ENCODE measurements around the gene CCT6A.
"Not testable (repeated sequence)": the region's sequence is repeated elsewhere in the genome, so short reads cannot be mapped to it uniquely, and the experiment has no call there.

The CCT6A gene

DNA sequence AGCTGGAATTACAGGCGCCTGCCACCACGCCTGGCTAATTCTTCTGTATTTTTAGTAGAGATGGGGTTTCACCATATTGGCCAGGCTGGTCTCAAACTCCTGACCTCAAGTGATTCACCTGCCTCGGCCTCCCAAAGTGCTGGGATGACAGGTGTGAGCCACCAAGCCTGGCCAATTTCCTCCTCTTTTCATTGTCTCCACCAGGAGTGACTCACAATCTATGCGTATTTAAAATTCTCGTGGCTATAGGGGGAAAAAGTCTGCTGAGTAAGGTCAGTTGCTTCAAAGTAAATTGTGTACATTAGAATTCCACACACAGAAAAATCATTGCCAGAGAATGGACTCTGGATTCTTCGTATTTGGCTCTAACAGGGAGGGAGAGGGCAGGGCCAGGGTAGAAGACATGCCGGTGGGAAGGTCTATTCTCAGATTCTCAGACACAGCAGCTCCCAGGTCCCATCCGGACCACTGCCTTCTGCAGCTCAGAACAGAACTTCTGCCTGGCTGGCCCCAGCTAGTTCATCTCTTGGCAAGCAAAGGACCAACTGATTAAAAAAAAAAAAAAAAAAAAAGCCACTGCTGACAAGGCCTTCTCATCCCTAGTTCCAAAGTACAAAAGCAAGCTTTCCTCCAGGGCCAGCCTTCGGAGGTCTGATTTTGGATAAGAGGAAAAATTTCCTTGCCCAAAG lies 22.5 kb upstream of the CCT6A start:
- Histone ChIP-seq H3K4me3 (no peak overlapping the region), H3K36me3 (peaks cover 77% of the 10 kb centered on the region), H3K4me1 (peaks cover 15% of the 10 kb centered on the region; the same call in 1 of the 2 replicates), H3K27me3 (no peaks in the 10 kb centered on the region), H3K27ac (no peak overlapping the region), H4K20me1 (no peaks in the 10 kb centered on the region), H3K9ac (no peak overlapping the region), H3K9me3 (no peaks in the 10 kb centered on the region), H3K4me2 (no peak overlapping the region)
- no peak for TF ChIP-seq Cebpa-rat (IDR thresholded peaks at IDR 0.05)

DNA sequence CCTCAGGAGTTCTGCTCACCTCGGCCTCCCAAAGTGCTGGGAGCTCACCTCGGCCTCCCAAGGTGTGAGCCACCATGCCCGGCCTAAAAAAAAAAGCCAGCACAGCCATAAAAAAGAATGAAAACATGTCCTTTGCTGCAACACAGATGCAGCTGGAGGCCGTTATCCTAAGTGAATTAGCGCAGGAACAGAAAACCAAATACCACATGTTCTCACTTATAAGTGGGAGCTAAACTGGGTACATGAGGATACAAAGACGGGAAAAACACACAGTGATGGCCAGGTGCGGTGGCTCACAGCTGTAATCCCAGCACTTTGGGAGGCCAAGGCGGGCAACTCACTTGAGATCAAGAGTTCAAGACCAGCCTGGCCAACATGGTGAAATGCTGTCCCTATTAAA lies 21.2 kb upstream of the CCT6A start:
- H3K9ac ChIP-seq: no peak overlapping the region
- no peak for TF ChIP-seq Cebpa-rat (IDR thresholded peaks at IDR 0.05)
- H3K36me3 ChIP-seq: peaks cover 71% of the 10 kb centered on the region
- H3K4me3 ChIP-seq: no peak overlapping the region
- H4K20me1 ChIP-seq: no peaks in the 10 kb centered on the region
- H3K27ac ChIP-seq: no peak overlapping the region
- no peak overlapping the region for H3K4me2 ChIP-seq
- no peaks in the 10 kb centered on the region for H3K27me3 ChIP-seq
- peaks cover 24% of the 10 kb centered on the region for H3K4me1 ChIP-seq
- H3K9me3 ChIP-seq: no peaks in the 10 kb centered on the region

DNA sequence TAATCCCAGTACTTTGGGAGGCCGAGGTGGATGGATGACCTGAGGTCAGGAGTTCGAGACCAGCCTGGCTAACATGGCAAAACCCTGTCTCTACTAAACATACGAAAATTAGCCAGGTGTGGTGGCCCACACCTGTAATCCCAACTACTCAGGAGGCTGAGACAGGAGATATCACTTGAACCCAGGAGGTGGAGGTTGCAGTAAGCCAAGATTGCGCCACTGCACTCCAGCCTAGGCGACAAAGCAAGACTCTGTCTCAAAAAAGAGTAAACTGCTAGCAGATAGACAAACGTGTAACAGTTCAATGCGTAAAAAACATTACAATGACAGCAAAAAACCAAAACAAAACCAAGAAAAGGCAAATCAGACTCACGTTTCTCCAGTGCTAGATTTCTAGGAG lies 20.0 kb upstream of the CCT6A start:
- not testable (repeated sequence) for H3K4me2 ChIP-seq, H3K27me3 ChIP-seq, H4K20me1 ChIP-seq, H3K9me3 ChIP-seq, H3K4me3 ChIP-seq, H3K27ac ChIP-seq, H3K9ac ChIP-seq
- H3K4me1 ChIP-seq: peaks cover 24% of the 10 kb centered on the region
- peaks cover 59% of the 10 kb centered on the region for H3K36me3 ChIP-seq

DNA sequence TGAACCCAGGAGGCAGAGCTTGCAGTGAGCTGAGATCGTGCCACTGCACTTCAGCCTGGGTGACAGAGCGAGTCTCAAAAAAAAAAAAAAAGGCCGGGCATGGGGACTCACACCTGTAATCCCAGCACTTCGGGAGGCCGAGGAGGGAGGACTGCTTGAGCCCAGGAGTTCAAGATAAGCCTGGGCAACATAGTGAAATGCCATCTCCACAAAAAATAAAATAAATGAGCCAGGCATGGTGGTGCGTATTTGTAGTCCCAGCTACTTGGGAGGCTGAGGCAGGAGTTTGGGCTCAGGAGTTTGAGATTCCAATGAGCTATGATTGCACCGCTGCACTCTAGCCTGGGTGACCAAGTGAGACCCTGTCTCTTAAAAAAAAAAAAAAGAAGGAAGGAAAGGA lies 19.0 kb upstream of the CCT6A start:
- H3K27me3 ChIP-seq, H4K20me1 ChIP-seq, H3K9me3 ChIP-seq, H3K4me2 ChIP-seq, H3K4me3 ChIP-seq, H3K9ac ChIP-seq, H3K27ac ChIP-seq: not testable (repeated sequence)
- Histone ChIP-seq H3K4me1 (peaks cover 24% of the 10 kb centered on the region), H3K36me3 (peaks cover 49% of the 10 kb centered on the region)

DNA sequence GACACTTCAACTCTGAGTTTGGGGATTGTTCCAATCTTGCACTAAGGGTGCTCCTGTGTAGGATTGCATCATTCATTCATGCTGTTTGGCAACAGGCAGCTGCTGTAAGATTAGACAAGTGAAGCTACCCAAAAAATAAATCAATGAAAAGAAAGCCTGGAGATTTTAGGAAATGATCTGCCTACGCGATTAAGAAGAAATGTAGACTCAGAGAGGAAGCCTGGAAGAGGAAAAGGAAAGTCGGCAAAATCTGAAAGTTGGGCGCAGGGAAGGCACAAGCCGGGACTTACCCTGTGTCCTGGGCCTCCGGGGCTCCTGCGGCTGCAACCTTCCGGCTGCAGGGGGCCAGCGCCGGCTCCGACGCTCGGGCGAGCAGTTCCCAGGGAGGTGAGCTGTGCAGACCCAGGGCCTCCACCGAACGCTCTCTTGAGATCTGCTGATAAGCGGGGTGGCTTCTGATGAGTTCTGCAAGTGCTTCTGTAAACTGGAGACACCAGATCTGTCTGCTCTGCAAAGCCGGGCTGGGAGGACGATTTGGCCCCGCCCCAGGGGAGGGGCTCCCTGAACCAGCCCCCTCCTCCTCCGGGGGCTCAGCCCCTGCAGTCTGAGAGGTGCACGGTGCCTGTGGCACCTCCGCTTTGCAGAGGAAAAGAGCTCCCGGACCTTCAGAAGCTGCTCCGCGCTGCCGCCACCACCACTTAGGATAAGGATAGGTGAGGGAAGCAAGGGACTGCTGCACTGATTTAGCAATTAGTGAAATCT lies 17.7 kb upstream of the CCT6A start:
- H3K9me3 ChIP-seq: no peaks in the 10 kb centered on the region
- H4K20me1 ChIP-seq: no peaks in the 10 kb centered on the region
- H3K9ac ChIP-seq: peak overlapping the region; percentile 78
- H3K36me3 ChIP-seq: peaks cover 41% of the 10 kb centered on the region
- H3K4me3 ChIP-seq: peak overlapping the region; percentile 69
- TF ChIP-seq Cebpa-rat (IDR thresholded peaks at IDR 0.05): peak; percentile 75; the same call in 1 of the 2 replicates
- peaks cover 24% of the 10 kb centered on the region for H3K4me1 ChIP-seq
- H3K27ac ChIP-seq: peak overlapping the region; percentile 76
- H3K27me3 ChIP-seq: no peaks in the 10 kb centered on the region
- peak overlapping the region; percentile 88 for H3K4me2 ChIP-seq

DNA sequence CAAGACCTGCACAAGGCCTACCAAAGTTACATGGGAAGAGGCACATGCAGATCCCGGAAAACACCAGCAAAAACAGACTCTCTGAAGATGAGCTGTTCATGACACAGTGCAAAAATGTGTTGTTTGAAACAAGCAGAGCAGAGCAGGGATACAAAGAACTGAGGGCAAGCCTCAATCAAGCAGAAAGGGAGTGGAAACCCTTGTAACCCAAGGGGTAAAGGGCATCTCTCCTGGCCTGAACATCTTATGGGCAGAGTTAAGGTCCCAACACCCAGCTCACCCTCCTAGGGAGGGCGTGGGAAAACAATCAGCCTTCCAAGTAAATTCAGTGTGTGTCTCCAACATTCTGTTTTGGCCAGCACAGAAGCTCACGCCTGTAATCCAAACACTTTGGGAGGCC lies 10.8 kb upstream of the CCT6A start:
- no peaks in the 10 kb centered on the region for H3K9me3 ChIP-seq
- H3K4me1 ChIP-seq: no peaks in the 10 kb centered on the region
- peaks cover 39% of the 10 kb centered on the region for H3K36me3 ChIP-seq
- TF ChIP-seq Cebpa-rat (IDR thresholded peaks at IDR 0.05): no peak
- H3K27me3 ChIP-seq: no peaks in the 10 kb centered on the region
- no peak overlapping the region for H3K4me3 ChIP-seq
- H3K4me2 ChIP-seq: no peak overlapping the region
- H3K9ac ChIP-seq: no peak overlapping the region
- no peak overlapping the region for H3K27ac ChIP-seq
- H4K20me1 ChIP-seq: no peaks in the 10 kb centered on the region

DNA sequence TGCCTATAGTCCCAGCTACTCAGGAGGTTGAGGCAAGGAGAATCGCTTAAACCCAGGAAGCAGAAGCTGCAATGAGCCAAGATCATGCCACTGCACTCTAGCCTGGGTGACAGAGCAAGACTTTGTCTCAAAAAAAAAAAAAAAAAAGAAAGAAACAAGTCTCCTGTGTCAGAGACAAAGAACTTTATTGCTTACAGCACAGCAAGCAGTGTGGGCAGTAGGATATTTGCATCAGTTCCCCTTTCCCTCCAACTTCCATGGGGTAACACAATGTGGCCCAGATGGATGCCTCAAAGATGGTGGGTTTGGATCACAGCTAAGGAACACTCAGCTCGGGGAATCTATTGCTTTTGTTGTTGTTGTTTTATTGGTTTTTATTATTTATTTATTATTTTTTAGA lies 5.8 kb upstream of the CCT6A start:
- Histone ChIP-seq H3K4me1 (peaks cover 17% of the 10 kb centered on the region), H3K36me3 (peaks cover 37% of the 10 kb centered on the region)
- H3K27ac ChIP-seq, H4K20me1 ChIP-seq, H3K4me3 ChIP-seq, H3K27me3 ChIP-seq, H3K9me3 ChIP-seq, H3K9ac ChIP-seq, H3K4me2 ChIP-seq: not testable (repeated sequence)

DNA sequence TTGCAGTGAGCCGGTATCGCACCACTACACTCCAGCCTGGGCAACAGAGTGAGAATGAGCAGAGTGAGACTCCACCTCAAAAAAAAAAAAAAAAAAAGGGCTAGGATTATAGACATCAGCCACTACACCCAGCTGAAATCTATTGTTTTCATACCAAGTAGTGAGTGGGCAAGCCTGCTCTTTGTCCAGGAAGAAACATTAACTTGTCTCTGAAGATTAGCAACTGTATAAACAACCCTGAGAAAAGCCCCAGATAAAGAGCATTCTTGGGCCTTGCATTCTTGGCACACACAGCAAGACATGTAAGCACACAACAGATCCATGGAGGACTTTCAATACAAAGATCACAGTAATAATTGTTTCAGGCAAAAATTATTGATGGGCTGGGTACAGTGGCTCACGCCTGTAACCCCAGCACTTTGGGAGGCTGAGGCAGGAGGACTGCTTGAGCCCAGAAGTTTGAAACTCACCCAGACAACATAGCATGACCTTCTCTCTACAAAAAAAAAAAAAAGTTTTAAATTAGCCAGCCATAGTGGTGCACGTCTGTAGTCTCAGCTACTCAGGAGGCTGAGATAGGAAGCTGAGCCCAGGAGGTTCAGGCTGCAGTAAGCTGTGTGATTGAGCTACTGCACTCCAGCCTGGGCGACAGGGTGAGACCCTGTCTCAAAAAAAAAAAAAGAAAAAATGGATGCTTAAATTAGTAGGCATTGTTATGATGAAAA lies 4.7 kb upstream of the CCT6A start:
- Histone ChIP-seq H3K9ac (no peak overlapping the region), H3K4me2 (no peak overlapping the region), H4K20me1 (peaks cover 2% of the 10 kb centered on the region; the same call in 1 of the 2 replicates), H3K9me3 (no peaks in the 10 kb centered on the region), H3K27me3 (no peaks in the 10 kb centered on the region), H3K27ac (no peak overlapping the region), H3K4me3 (no peak overlapping the region), H3K36me3 (peaks cover 27% of the 10 kb centered on the region), H3K4me1 (peaks cover 17% of the 10 kb centered on the region)
- TF ChIP-seq Cebpa-rat (IDR thresholded peaks at IDR 0.05): no peak

DNA sequence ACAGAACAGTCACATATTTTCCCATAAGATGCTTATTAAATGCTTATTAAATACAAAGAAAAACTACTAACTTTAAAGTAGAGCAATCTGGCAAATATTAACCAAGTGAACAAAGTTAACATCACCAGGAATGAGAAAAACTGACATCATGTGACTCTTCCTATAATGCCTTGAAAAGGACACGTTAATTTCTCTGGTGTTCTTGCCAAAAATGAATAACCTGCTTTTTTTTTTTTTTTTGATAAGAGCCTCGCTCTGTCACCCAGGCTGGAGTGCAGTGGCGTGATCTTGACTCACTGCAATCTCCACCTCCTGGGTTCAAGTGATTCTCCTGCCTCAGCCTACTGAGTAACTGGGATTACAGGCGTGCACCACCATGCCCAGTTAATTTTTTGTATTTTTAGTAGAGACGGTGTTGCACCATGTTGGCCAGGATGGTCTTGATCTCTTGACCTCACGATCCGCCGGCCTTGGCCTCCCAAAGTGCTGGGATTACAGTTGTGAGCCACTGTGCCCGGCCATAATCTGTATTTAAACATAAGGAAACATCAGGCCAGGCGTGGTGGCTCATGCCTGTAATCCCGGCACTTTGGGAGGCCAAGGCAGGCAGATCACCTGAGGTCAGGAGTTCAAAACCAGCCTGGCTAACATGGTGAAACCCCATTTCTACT lies 4.0 kb upstream of the CCT6A start:
- peaks cover 20% of the 10 kb centered on the region for H3K36me3 ChIP-seq
- H3K4me2 ChIP-seq, H3K9me3 ChIP-seq, H3K27me3 ChIP-seq, H4K20me1 ChIP-seq, H3K27ac ChIP-seq, H3K9ac ChIP-seq, H3K4me3 ChIP-seq: not testable (repeated sequence)
- H3K4me1 ChIP-seq: peaks cover 19% of the 10 kb centered on the region

DNA sequence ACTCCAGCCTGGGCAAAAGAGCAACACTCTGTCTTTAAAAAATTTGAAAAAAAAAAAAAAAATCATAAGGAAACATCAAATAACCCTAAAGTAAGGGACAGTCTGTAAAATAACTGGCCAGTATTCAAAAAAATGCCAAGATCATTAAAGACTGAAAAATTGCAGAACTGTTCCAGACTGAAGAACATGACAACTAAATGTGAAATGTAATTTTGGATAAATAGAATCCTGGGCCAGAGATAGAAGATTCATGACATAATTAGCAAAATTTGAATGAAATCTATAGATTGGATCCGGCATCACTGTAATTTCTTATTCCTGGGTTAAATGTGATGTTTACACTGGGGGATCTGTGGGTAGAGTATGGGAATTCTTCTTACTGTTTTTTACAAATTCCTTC lies 3.3 kb upstream of the CCT6A start:
- H3K9me3 ChIP-seq: no peaks in the 10 kb centered on the region
- no peak overlapping the region for H3K27ac ChIP-seq
- H3K36me3 ChIP-seq: peaks cover 21% of the 10 kb centered on the region
- H3K27me3 ChIP-seq: no peaks in the 10 kb centered on the region
- H3K9ac ChIP-seq: no peak overlapping the region
- H3K4me1 ChIP-seq: peaks cover 26% of the 10 kb centered on the region
- no peak for TF ChIP-seq Cebpa-rat (IDR thresholded peaks at IDR 0.05)
- no peak overlapping the region for H3K4me2 ChIP-seq
- H3K4me3 ChIP-seq: no peak overlapping the region
- peaks cover 15% of the 10 kb centered on the region for H4K20me1 ChIP-seq

DNA sequence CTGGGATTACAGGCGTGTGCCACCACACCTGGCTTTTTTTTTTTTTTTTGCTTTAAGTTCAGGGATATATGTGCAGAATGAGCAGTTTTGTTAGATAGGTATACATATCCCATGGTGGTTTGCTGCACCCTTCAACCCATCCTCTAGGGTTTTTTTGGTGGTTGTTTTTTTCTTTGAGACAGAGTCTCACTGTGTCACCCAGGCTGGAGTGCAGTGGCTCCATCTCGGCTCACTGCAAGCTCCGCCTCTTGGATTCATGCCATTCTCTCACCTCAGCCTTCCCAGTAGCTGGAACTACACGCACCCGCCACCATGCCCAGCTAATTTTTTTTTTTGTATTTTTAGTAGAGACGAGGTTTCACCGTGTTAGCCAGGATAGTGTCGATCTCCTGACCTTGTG lies 2.8 kb upstream of the CCT6A start:
- Histone ChIP-seq H3K4me1 (peaks cover 31% of the 10 kb centered on the region), H4K20me1 (peaks cover 21% of the 10 kb centered on the region), H3K36me3 (peaks cover 23% of the 10 kb centered on the region)
- H3K4me3 ChIP-seq, H3K4me2 ChIP-seq, H3K9me3 ChIP-seq, H3K9ac ChIP-seq, H3K27me3 ChIP-seq, H3K27ac ChIP-seq: not testable (repeated sequence)
